HepG2 (cell line): ENCODE measurements around the gene RTN4. TPM values are rescaled to one million over a fixed set of nuclear protein-coding genes. Genes with fewer than 3 reads are reported as not detected.

ENCODE experiments used
- AHR ChIP-seq: IDR thresholded peaks from 2 replicates; pipeline ENCODE4 v1.6.1; 2018; ENCODE audit warnings: missing genetic modification reagents, missing compliant biosample characterization
- BCL6 ChIP-seq: IDR thresholded peaks from 2 replicates; pipeline ENCODE4 v1.6.1; 2016; ENCODE audit warnings: missing genetic modification reagents, missing compliant biosample characterization
- CENPX ChIP-seq: sonication (generic); formaldehyde crosslinking; IDR thresholded peaks from 2 replicates; pipeline ENCODE4 v1.9.0; 2021; ENCODE audit warnings: mild to moderate bottlenecking, missing genetic modification reagents, moderate library complexity
- ELF4 ChIP-seq: sonication (generic); formaldehyde crosslinking; IDR thresholded peaks from 2 replicates; pipeline ENCODE4 v1.5.0; 2020; ENCODE audit warnings: missing genetic modification reagents, mild to moderate bottlenecking, moderate library complexity, borderline replicate concordance
- GATAD1 ChIP-seq: IDR thresholded peaks from 2 replicates; pipeline ENCODE4 v1.6.1; 2016; ENCODE audit warnings: missing genetic modification reagents, missing compliant biosample characterization
- GATAD2A ChIP-seq: IDR thresholded peaks from 2 replicates; pipeline ENCODE4 v1.6.1; 2016
- KDM4B ChIP-seq: sonication (generic); formaldehyde crosslinking; IDR thresholded peaks from 2 replicates; pipeline ENCODE4 v1.4.0; 2020; ENCODE audit warnings: missing genetic modification reagents
- NAIF1 ChIP-seq: sonication (generic); formaldehyde crosslinking; IDR thresholded peaks from 2 replicates; pipeline ENCODE4 v1.5.0; 2020; ENCODE audit warnings: mild to moderate bottlenecking, missing genetic modification reagents, borderline replicate concordance
- PAF1 ChIP-seq: IDR thresholded peaks from 2 replicates; pipeline ENCODE4 v1.6.1; 2016; ENCODE audit warnings: missing genetic modification reagents, missing compliant biosample characterization
- ZNF12 ChIP-seq: sonication (generic); formaldehyde crosslinking; IDR thresholded peaks from 2 replicates; pipeline ENCODE4 v1.5.0; 2020; ENCODE audit warnings: missing genetic modification reagents
- ZNF264 ChIP-seq: sonication (generic); formaldehyde crosslinking; IDR thresholded peaks from 2 replicates; pipeline ENCODE4 v1.4.0; 2020; ENCODE audit warnings: missing genetic modification reagents
- ZNF30 ChIP-seq: sonication (generic); formaldehyde crosslinking; IDR thresholded peaks from 2 replicates; pipeline ENCODE4 v1.5.0; 2020; ENCODE audit warnings: mild to moderate bottlenecking, missing genetic modification reagents
- ZNF335 ChIP-seq: sonication (generic); formaldehyde crosslinking; IDR thresholded peaks from 2 replicates; pipeline ENCODE4 v1.4.0; 2020; ENCODE audit warnings: missing genetic modification reagents
- ZNF644 ChIP-seq: IDR thresholded peaks from 2 replicates; pipeline ENCODE4 v1.6.1; 2016; ENCODE audit warnings: low read depth
- ZNF776 ChIP-seq: sonication (generic); formaldehyde crosslinking; IDR thresholded peaks from 2 replicates; pipeline ENCODE4 v1.4.0; 2020; ENCODE audit warnings: mild to moderate bottlenecking, missing genetic modification reagents
- ZNF780A ChIP-seq: sonication (generic); formaldehyde crosslinking; IDR thresholded peaks from 2 replicates; pipeline ENCODE4 v1.8.0; 2022; ENCODE audit warnings: mild to moderate bottlenecking, missing genetic modification reagents, moderate library complexity
- ZNF839 ChIP-seq: sonication (generic); formaldehyde crosslinking; IDR thresholded peaks from 2 replicates; pipeline ENCODE4 v1.4.0; 2020; ENCODE audit warnings: missing genetic modification reagents, mild to moderate bottlenecking, borderline replicate concordance
- polyA plus RNA-seq, 8 experiments: library from polyadenylated mRNA; depleted of rRNA in 3 of 8; stranded (reverse) in 7 of 8; unstranded in 1 of 8; fragments of >200 nt; fragmentation: Illumina TruSeq in 4 of 8; extraction: Trizol in 4 of 8; gene quantifications; 2 replicates each; pipeline versions ENCODE4 v1.2.1 to v1.2.3, GENCODE V29; 2011 to 2016; ENCODE audit warnings: low read depth in 4 of 8, missing spikeins in 1 of 8, mixed read lengths in 1 of 8; ENCODE audit not compliant: insufficient read depth in 1 of 8
- total RNA-seq, 5 experiments: library from RNA; depleted of rRNA; stranded (reverse); fragments of >200 nt; fragmentation: Illumina TruSeq; extraction: Trizol; gene quantifications; 2 replicates each; pipeline ENCODE4 v1.2.3, GENCODE V29; 2016; ENCODE audit warnings: low read depth in 1 of 5
- TF ChIP-seq, protein P1 (sequence below): sonication (generic); formaldehyde crosslinking; IDR thresholded peaks from 2 replicates; pipeline ENCODE4 v1.8.1; 2023; ENCODE audit warnings: mild to moderate bottlenecking, moderate library complexity, missing genetic modification reagents
- TF ChIP-seq, protein P2 (sequence below): sonication (generic); formaldehyde crosslinking; IDR thresholded peaks from 2 replicates; pipeline ENCODE4 v1.4.0; 2020; ENCODE audit warnings: missing genetic modification reagents
- TF ChIP-seq, protein P3 (sequence below): sonication (generic); IDR thresholded peaks from 2 replicates; pipeline ENCODE4 v1.6.1; 2016; ENCODE audit warnings: low read depth, borderline replicate concordance
- TF ChIP-seq, protein P4 (sequence below): sonication (generic); formaldehyde crosslinking; IDR thresholded peaks from 2 replicates; pipeline ENCODE4 v1.5.1; 2020; ENCODE audit warnings: missing genetic modification reagents, mild to moderate bottlenecking, borderline replicate concordance

RTN4 gene
- total and polyA plus RNA-seq, 2 of the 13 experiments (the other 11 are each of a cell fraction or from before 2014, with no cell fraction given): 98.4 to 133 TPM

DNA sequence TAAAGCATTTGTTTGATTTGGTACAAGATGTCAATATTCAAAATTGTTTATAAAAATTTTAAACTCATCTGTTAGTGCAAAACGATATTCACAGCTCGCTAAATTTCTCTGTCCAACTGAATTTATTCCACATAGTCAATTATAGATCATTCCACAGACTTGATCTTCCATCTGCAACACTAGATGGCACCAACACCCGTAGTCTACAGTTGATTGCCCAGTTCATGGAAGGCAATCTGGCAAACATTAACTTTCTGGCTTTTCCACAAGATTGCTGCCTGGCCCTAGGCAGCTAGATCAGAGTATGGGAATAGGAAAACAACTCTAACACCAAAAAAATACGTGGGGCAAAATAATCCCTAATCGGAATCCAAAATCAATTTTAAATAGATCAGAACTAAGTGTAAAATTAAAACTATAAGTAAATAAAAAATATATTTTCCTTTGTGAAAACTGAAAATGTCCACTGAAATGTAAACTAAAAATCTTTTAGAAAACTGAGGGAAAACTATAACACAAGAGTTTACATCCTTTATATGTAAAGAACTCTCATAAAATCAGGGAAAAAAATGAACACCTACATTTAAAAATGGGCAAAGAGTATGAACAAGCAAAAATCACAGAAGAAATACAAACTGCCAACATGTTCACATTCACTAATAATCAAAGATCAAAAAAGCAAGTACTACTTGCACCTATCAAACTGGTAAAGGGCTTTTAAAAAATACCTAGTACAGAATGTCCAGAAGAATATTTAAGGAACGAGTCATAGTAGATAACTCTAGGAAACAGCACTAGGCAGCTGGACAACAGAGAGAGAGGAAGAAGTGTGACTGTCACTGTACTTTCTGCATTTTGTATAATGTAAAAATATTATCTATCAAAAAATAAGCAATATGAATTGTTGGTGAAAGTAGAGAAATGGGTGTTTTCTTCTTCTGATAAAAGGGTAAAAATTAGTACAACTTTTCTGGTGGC lies 35.0 kb downstream of the RTN4 start (continued):
- TF ChIP-seq, protein P1, sequence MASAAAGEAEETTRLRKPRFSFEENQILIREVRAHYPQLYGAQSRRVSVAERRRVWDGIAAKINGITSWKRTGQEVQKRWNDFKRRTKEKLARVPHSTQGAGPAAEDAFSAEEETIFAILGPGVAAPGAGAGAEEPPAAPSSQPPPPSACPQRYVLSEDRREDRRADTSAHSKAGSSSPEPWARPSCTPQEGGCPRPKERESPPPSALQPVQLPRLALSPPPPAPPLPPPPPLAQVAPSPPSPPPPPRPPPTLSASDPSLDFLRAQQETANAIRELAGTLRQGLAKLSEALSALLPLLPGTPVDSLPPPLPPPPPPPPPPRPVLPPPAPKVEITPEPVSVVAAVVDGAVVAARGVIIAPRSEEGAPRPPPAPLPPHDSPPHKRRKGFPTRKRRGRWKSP (CRISPR knock-in tag): no peak
- TF ChIP-seq ZNF839 (CRISPR knock-in tag): no peak
- no peak for TF ChIP-seq ZNF776 (CRISPR knock-in tag)
- peak; percentile 15; the same call in 1 of the 2 replicates for TF ChIP-seq ZNF264 (CRISPR knock-in tag)
- peak; percentile 86 for TF ChIP-seq GATAD2A
- TF ChIP-seq PAF1 (CRISPR knock-in tag): no peak
- TF ChIP-seq ZNF12: no peak
- peak; percentile 78 for TF ChIP-seq BCL6
- TF ChIP-seq NAIF1: no peak
- no peak for TF ChIP-seq AHR (CRISPR knock-in tag)
- no peak for TF ChIP-seq ZNF30
- 0 out of 2 replicates have a peak, but pooled peaks have one; percentile 65 for TF ChIP-seq KDM4B (CRISPR knock-in tag)
- TF ChIP-seq, protein P2, sequence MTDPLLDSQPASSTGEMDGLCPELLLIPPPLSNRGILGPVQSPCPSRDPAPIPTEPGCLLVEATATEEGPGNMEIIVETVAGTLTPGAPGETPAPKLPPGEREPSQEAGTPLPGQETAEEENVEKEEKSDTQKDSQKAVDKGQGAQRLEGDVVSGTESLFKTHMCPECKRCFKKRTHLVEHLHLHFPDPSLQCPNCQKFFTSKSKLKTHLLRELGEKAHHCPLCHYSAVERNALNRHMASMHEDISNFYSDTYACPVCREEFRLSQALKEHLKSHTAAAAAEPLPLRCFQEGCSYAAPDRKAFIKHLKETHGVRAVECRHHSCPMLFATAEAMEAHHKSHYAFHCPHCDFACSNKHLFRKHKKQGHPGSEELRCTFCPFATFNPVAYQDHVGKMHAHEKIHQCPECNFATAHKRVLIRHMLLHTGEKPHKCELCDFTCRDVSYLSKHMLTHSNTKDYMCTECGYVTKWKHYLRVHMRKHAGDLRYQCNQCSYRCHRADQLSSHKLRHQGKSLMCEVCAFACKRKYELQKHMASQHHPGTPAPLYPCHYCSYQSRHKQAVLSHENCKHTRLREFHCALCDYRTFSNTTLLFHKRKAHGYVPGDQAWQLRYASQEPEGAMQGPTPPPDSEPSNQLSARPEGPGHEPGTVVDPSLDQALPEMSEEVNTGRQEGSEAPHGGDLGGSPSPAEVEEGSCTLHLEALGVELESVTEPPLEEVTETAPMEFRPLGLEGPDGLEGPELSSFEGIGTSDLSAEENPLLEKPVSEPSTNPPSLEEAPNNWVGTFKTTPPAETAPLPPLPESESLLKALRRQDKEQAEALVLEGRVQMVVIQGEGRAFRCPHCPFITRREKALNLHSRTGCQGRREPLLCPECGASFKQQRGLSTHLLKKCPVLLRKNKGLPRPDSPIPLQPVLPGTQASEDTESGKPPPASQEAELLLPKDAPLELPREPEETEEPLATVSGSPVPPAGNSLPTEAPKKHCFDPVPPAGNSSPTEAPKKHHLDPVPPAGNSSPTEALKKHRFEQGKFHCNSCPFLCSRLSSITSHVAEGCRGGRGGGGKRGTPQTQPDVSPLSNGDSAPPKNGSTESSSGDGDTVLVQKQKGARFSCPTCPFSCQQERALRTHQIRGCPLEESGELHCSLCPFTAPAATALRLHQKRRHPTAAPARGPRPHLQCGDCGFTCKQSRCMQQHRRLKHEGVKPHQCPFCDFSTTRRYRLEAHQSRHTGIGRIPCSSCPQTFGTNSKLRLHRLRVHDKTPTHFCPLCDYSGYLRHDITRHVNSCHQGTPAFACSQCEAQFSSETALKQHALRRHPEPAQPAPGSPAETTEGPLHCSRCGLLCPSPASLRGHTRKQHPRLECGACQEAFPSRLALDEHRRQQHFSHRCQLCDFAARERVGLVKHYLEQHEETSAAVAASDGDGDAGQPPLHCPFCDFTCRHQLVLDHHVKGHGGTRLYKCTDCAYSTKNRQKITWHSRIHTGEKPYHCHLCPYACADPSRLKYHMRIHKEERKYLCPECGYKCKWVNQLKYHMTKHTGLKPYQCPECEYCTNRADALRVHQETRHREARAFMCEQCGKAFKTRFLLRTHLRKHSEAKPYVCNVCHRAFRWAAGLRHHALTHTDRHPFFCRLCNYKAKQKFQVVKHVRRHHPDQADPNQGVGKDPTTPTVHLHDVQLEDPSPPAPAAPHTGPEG: no peak
- no peak for TF ChIP-seq ZNF780A (CRISPR knock-in tag)
- TF ChIP-seq ZNF335 (CRISPR knock-in tag): 0 out of 2 replicates have a peak, but pooled peaks have one; percentile 51
- TF ChIP-seq ELF4 (CRISPR knock-in tag): no peak
- TF ChIP-seq CENPX: no peak
- TF ChIP-seq, protein P3, sequence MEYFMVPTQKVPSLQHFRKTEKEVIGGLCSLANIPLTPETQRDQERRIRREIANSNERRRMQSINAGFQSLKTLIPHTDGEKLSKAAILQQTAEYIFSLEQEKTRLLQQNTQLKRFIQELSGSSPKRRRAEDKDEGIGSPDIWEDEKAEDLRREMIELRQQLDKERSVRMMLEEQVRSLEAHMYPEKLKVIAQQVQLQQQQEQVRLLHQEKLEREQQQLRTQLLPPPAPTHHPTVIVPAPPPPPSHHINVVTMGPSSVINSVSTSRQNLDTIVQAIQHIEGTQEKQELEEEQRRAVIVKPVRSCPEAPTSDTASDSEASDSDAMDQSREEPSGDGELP: no peak
- peak; percentile 51 for TF ChIP-seq GATAD1
- TF ChIP-seq ZNF644: peak; percentile 71; the same call in 1 of the 2 replicates
- TF ChIP-seq, protein P4, sequence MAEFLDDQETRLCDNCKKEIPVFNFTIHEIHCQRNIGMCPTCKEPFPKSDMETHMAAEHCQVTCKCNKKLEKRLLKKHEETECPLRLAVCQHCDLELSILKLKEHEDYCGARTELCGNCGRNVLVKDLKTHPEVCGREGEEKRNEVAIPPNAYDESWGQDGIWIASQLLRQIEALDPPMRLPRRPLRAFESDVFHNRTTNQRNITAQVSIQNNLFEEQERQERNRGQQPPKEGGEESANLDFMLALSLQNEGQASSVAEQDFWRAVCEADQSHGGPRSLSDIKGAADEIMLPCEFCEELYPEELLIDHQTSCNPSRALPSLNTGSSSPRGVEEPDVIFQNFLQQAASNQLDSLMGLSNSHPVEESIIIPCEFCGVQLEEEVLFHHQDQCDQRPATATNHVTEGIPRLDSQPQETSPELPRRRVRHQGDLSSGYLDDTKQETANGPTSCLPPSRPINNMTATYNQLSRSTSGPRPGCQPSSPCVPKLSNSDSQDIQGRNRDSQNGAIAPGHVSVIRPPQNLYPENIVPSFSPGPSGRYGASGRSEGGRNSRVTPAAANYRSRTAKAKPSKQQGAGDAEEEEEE (CRISPR knock-in tag): no peak
